Caco-2 (cell line): ENCODE measurements around the gene MTERF4. TPM values are rescaled to one million over a fixed set of nuclear protein-coding genes. Genes with fewer than 3 reads are reported as not detected.

Experiments used
- BruUV-seq: library from RNA; stranded (reverse); fragments of 400-500 nt; replicated peaks from 2 replicates; lab custom pipeline; 2021; lab: Mats Ljungman, UMichigan
- CTCF ChIA-PET: fragments of 300-600 bp; sonication (Branson Sonifier 250); formaldehyde crosslinking; loops from one replicate; lab custom pipeline; 2022; ENCODE audit warnings: antibody characterized with exemption; lab: Charles Lee
- POLR2A ChIA-PET: fragments of 300-600 bp; sonication (Branson Sonifier 250); formaldehyde crosslinking; loops from one replicate; lab custom pipeline; 2022; ENCODE audit warnings: antibody characterized with exemption; lab: Charles Lee
- DNase-seq, 2 experiments: peaks; one replicate each; pipeline versions ENCODE4 v3.0.0 to v3.0.0-alpha.2; 2020 to 2022
- H3K27me3 ChIP-seq: replicated peaks from 2 replicates; pipeline ENCODE4 v1.6.0; 2011; ENCODE audit warnings: low read length; ENCODE audit not compliant: control insufficient read depth, insufficient read depth
- H3K36me3 ChIP-seq: 2 replicates; pipeline ENCODE4 v1.5.1; 2011; ENCODE audit warnings: low read length; ENCODE audit not compliant: control insufficient read depth, insufficient read depth
- H3K4me1 ChIP-seq: fragments of 250-450 bp; sonication (Bioruptor Pico); 2 replicates; pipeline ENCODE4 v1.5.1; 2020; ENCODE audit warnings: mild to moderate bottlenecking
- H3K4me3 ChIP-seq: 2 replicates; pipeline ENCODE4 v1.5.1; 2011; ENCODE audit warnings: low read depth, mild to moderate bottlenecking, control low read depth, low read length
- H3K9me3 ChIP-seq: fragments of 250-450 bp; sonication (Bioruptor Pico); 2 replicates; pipeline ENCODE4 v1.5.1; 2020; ENCODE audit warnings: mild to moderate bottlenecking, moderate library complexity
- H3K27ac Mint-ChIP-seq: one replicate; pipeline ENCODE4 v1.8.0; 2022; ENCODE audit warnings: mixed read lengths; ENCODE audit not compliant: unreplicated experiment
- H3K27me3 Mint-ChIP-seq: one replicate; pipeline ENCODE4 v1.8.0; 2022; ENCODE audit warnings: mixed read lengths; ENCODE audit not compliant: insufficient read depth, unreplicated experiment
- H3K36me3 Mint-ChIP-seq: one replicate; pipeline ENCODE4 v1.8.0; 2022; ENCODE audit warnings: mild to moderate bottlenecking, mixed read lengths; ENCODE audit not compliant: insufficient read depth, unreplicated experiment
- H3K4me1 Mint-ChIP-seq: one replicate; pipeline ENCODE4 v1.8.0; 2022; ENCODE audit warnings: low read depth, mixed read lengths; ENCODE audit not compliant: unreplicated experiment
- H3K4me3 Mint-ChIP-seq: one replicate; pipeline ENCODE4 v1.8.0; 2022; ENCODE audit warnings: mild to moderate bottlenecking, moderate library complexity, mixed read lengths; ENCODE audit not compliant: unreplicated experiment
- H3K9me3 Mint-ChIP-seq: one replicate; pipeline ENCODE4 v1.8.0; 2022; ENCODE audit warnings: mixed read lengths; ENCODE audit not compliant: unreplicated experiment
- intact Hi-C: fragments of 100-400 bp; cut with micrococcal nuclease; formaldehyde crosslinking; loops from one replicate; pipeline ENCODE4 v1.10.0; 2022; ENCODE audit not compliant: unreplicated experiment
- total RNA-seq: library from RNA; stranded (reverse); gene quantifications from 2 replicates; pipeline ENCODE4 v1.2.3, GENCODE V29; 2022
- TF ChIP-seq, protein P1 (sequence below), 2 experiments: fragments of 200-600 bp in 1 of 2; IDR thresholded peaks; 1 replicate in 1 of 2; 2 replicates in 1 of 2; pipeline versions ENCODE4 v1.5.1 to v1.8.0; 2011 to 2022; ENCODE audit warnings: antibody characterized with exemption in 1 of 2, control low read depth in 1 of 2, inconsistent platforms in 1 of 2, low read depth in 1 of 2, low read length in 1 of 2, mild to moderate bottlenecking in 1 of 2, moderate library complexity in 1 of 2; ENCODE audit not compliant: insufficient read depth in 1 of 2, severe bottlenecking in 1 of 2, unreplicated experiment in 1 of 2

Gene MTERF4
- total RNA-seq, 1 experiment from 2014 or later: 22.2 TPM

GRCh38 chr2:241092677-241093076, 9.4 kb downstream of the MTERF4 start:
- no TSS peak for BruUV-seq
- intact Hi-C loops: no loop called here

DNA sequence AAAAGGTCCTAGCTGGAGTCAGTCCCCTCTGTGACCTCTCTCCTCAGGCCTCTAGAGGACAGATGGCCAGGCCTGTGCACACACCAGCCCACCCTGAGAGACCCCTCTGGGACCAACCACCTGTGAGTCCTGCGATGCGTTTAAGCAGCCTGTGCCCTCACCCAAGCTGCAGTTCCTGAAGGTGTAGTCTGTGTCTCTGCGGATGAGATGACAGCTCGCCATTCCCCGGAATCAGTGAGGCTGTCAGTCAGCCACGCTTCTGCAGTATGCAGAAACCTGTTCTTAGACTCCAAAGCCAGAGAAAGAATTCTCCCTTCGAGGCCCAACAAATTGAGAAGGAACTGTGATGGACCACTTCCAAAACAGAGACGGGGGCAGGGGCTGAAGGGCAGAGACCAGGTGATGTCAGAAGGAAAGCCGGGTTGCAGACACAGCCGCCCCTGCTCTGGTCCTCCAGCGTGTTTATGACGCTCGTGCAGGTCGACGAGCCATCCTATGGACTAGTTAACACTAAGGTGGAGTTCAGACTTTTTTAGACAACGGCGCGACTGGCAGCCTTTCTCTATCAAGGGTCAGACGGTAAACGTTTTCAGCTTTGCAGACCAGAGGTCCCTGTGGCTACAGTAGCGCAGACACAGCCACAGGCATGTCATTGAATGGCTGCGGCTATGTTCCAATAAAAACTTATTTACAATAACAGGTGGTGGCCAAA, 10.2 kb downstream of the MTERF4 start:
- Mint-ChIP-seq H3K27ac (no peak overlapping the region), H3K36me3 (peaks cover 28% of the 10 kb centered on the region)
- no peaks in the 10 kb centered on the region for H3K27me3 ChIP-seq

More at GRCh38 chr2:241092677-241093076, 9.4 kb downstream of the MTERF4 start:
- CTCF ChIA-PET: interaction anchor here (0.6 to 1.5 kb wide), 2 partner anchors 14 to 283 kb away, joined by 4 to 7 read pairs; no protein-coding TSS in a partner anchor
- POLR2A ChIA-PET: interaction anchor here (0.6 to 1.1 kb wide), 2 partner anchors 10 to 1691 kb away, joined by 3 to 4 read pairs; partner anchors contain the start of gene MTERF4
- TF ChIP-seq, protein P1, sequence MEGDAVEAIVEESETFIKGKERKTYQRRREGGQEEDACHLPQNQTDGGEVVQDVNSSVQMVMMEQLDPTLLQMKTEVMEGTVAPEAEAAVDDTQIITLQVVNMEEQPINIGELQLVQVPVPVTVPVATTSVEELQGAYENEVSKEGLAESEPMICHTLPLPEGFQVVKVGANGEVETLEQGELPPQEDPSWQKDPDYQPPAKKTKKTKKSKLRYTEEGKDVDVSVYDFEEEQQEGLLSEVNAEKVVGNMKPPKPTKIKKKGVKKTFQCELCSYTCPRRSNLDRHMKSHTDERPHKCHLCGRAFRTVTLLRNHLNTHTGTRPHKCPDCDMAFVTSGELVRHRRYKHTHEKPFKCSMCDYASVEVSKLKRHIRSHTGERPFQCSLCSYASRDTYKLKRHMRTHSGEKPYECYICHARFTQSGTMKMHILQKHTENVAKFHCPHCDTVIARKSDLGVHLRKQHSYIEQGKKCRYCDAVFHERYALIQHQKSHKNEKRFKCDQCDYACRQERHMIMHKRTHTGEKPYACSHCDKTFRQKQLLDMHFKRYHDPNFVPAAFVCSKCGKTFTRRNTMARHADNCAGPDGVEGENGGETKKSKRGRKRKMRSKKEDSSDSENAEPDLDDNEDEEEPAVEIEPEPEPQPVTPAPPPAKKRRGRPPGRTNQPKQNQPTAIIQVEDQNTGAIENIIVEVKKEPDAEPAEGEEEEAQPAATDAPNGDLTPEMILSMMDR (IDR thresholded peaks at IDR 0.05; ENCODE audit: insufficient read depth in 1 of 2, low read depth in 1 of 2, low read length in 1 of 2, severe bottlenecking in 1 of 2, unreplicated experiment in 1 of 2): no peak
- H3K4me3 ChIP-seq: no peak overlapping the region
- H3K36me3 ChIP-seq: no peaks in the 10 kb centered on the region; the same call in none of the 2 replicates
- DNase-seq: no peak
- H3K36me3 Mint-ChIP-seq: peaks cover 32% of the 10 kb centered on the region
- no peaks in the 10 kb centered on the region for H3K27me3 Mint-ChIP-seq
- H3K9me3 Mint-ChIP-seq: no peaks in the 10 kb centered on the region
- no peak overlapping the region for H3K27ac Mint-ChIP-seq
- no peaks in the 10 kb centered on the region for H3K27me3 ChIP-seq
- H3K4me1 Mint-ChIP-seq: no peaks in the 10 kb centered on the region
- no peaks in the 10 kb centered on the region for H3K9me3 ChIP-seq
- H3K4me1 ChIP-seq: 0 out of 2 replicates have a peak, but pooled peaks cover 4% of the 10 kb centered on the region
- H3K4me3 Mint-ChIP-seq: no peak overlapping the region

DNA sequence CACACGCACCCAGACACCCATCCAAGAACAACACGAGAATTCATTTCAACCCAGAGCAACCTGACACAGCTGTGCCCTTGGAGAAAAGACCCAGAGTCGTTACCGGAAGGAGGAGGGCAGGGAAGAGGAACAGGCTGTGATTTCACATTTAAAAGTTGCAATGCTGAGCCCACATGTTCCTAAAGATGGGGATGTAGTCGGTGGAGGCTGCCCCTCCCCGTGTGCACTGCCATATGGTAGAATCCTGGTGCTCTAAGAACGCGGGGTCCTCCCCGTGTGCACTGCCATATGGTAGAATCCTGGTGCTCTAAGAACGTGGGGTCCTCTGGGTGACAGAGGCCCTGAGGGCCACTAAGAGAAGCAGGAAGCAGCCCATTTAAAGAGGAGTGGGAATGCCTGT, 10.9 kb downstream of the MTERF4 start:
- no peaks in the 10 kb centered on the region for H3K27me3 Mint-ChIP-seq
- intact Hi-C loops: no loop called here
- peaks cover 26% of the 10 kb centered on the region for H3K36me3 Mint-ChIP-seq
- no peak overlapping the region for H3K27ac Mint-ChIP-seq
- Histone ChIP-seq H3K27me3 (no peaks in the 10 kb centered on the region), H3K4me1 (0 out of 2 replicates have a peak, but pooled peaks cover 4% of the 10 kb centered on the region), H3K9me3 (no peaks in the 10 kb centered on the region), H3K4me3 (no peak overlapping the region), H3K36me3 (no peaks in the 10 kb centered on the region; the same call in none of the 2 replicates)
- no peak overlapping the region for H3K4me3 Mint-ChIP-seq
- H3K4me1 Mint-ChIP-seq: no peaks in the 10 kb centered on the region
- no peak for DNase-seq
- BruUV-seq: no TSS peak
- ChIA-PET POLR2A (no interaction called here), CTCF (no interaction called here)
- no peaks in the 10 kb centered on the region for H3K9me3 Mint-ChIP-seq
- TF ChIP-seq, protein P1 (IDR thresholded peaks at IDR 0.05; ENCODE audit: insufficient read depth in 1 of 2, low read depth in 1 of 2, low read length in 1 of 2, severe bottlenecking in 1 of 2, unreplicated experiment in 1 of 2): no peak

More for the DNA sequence above, 10.2 kb downstream of the MTERF4 start:
- no TSS peak for BruUV-seq
- no peak overlapping the region for H3K4me3 ChIP-seq
- no peaks in the 10 kb centered on the region for H3K27me3 Mint-ChIP-seq
- H3K4me3 Mint-ChIP-seq: no peak overlapping the region
- intact Hi-C loops: no loop called here
- H3K4me1 Mint-ChIP-seq: no peaks in the 10 kb centered on the region
- ChIA-PET CTCF (no interaction called here), POLR2A (no interaction called here)
- H3K9me3 ChIP-seq: no peaks in the 10 kb centered on the region
- TF ChIP-seq, protein P1 (IDR thresholded peaks at IDR 0.05; ENCODE audit: insufficient read depth in 1 of 2, low read depth in 1 of 2, low read length in 1 of 2, severe bottlenecking in 1 of 2, unreplicated experiment in 1 of 2): no peak
- DNase-seq: no peak
- H3K9me3 Mint-ChIP-seq: no peaks in the 10 kb centered on the region
- 0 out of 2 replicates have a peak, but pooled peaks cover 4% of the 10 kb centered on the region for H3K4me1 ChIP-seq
- no peaks in the 10 kb centered on the region; the same call in none of the 2 replicates for H3K36me3 ChIP-seq
